Dendritic cell treated with granulocyte-macrophage colony-stimulating factor and Interleukin-4, amounts not matched to agents 40 ng/mL and 50 ng/mL, for 4 days (primary cell): ENCODE measurements around the gene KRT77.
"Not testable (repeated sequence)": the region's sequence is repeated elsewhere in the genome, so short reads cannot be mapped to it uniquely, and the experiment has no call there.

Experiments used
- H3K27ac Mint-ChIP-seq: one replicate; pipeline ENCODE4 v1.8.0; 2022; ENCODE audit warnings: mild to moderate bottlenecking, mixed read lengths
- H3K27me3 Mint-ChIP-seq: one replicate; pipeline ENCODE4 v1.8.0; 2022; ENCODE audit warnings: mild to moderate bottlenecking, mixed read lengths
- H3K36me3 Mint-ChIP-seq: one replicate; pipeline ENCODE4 v1.8.0; 2022; ENCODE audit warnings: low read depth, mixed read lengths
- H3K4me1 Mint-ChIP-seq: one replicate; pipeline ENCODE4 v1.8.0; 2022; ENCODE audit warnings: low read depth, mixed read lengths
- H3K4me3 Mint-ChIP-seq: one replicate; pipeline ENCODE4 v1.8.0; 2022; ENCODE audit warnings: mild to moderate bottlenecking, moderate library complexity, mixed read lengths
- H3K9me3 Mint-ChIP-seq: one replicate; pipeline ENCODE4 v1.8.0; 2022; ENCODE audit warnings: mixed read lengths
- intact Hi-C: fragments of 100-400 bp; cut with micrococcal nuclease; formaldehyde crosslinking; loops from one replicate; pipeline ENCODE4 v1.15.0; 2022

The KRT77 gene

GRCh38 chr12:52703424-52703823 lies at the start of gene KRT77:
Gene KRT77 (minus strand): TSS chr12:52703524. CDS start chr12:52703434, 90 bp downstream.
- intact Hi-C loops, result no loop called here
- peaks cover 7% of the 10 kb centered on the region for H3K27me3 Mint-ChIP-seq
- H3K4me3 Mint-ChIP-seq, result no peak within 1 kb of the TSS
- no peaks in the 10 kb centered on the region for H3K36me3 Mint-ChIP-seq
- H3K27ac Mint-ChIP-seq, result no peak within 1 kb of the TSS
- no peaks in the 10 kb centered on the region for H3K9me3 Mint-ChIP-seq
- no peaks in the 10 kb centered on the region for H3K4me1 Mint-ChIP-seq

DNA sequence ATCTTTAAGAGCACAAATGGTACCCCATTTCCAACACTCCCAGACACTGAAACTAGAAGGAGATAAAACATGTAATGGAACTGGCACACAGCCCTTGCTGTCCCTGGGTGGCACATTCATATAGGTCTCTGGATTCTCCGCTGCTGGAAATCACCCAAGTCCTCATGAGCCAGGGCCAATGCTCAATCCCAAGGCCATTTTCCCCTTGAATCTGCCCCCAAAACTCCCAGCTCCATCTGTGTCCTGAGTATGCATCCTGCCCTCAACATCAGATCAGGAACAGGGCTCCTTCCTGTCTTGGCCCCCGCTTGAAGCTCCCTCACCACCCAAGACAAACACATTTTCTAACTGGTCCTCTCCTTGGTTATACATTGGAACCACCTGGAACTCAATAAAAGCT lies 49.2 kb upstream of the KRT77 start:
- Mint-ChIP-seq H3K4me1 (no peaks in the 10 kb centered on the region), H3K27ac (no peak overlapping the region), H3K4me3 (no peak overlapping the region), H3K36me3 (no peaks in the 10 kb centered on the region), H3K9me3 (no peaks in the 10 kb centered on the region), H3K27me3 (peaks cover 7% of the 10 kb centered on the region)
- intact Hi-C loops, result no loop called here

- Mint-ChIP-seq H3K4me1 (no peaks in the 10 kb centered on the region), H3K4me3 (no peak overlapping the region), H3K27me3 (peaks cover 7% of the 10 kb centered on the region), H3K36me3 (no peaks in the 10 kb centered on the region), H3K9me3 (no peaks in the 10 kb centered on the region), H3K27ac (no peak overlapping the region)
- intact Hi-C loops, result no loop called here
Measured at GRCh38 chr12:52751795-52752194, 48.5 kb upstream of the KRT77 start.

- H3K27me3 Mint-ChIP-seq, H3K4me1 Mint-ChIP-seq, H3K27ac Mint-ChIP-seq, H3K4me3 Mint-ChIP-seq, intact Hi-C loops, H3K36me3 Mint-ChIP-seq, H3K9me3 Mint-ChIP-seq: not testable (repeated sequence)
Measured at GRCh38 chr12:52750532-52750931, 47.2 kb upstream of the KRT77 start.

DNA sequence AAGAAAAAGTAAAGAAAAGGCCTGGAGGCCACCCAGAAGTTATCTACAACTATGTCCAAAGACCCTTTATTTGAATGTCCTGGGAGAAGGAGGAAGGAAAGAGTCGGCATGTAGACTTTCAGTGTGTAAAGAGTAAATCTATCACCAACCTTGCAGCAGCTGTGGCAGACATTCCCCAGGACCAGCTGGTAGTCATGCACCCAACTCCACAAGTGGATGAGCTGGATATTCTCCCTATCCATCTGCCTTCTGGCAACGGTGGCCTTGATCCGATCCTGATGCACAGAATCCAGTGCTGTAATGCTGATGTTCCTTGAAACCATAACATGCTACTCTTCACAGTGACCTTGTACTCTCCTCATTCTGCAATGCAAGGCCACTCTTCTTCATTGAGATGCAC lies 46.5 kb upstream of the KRT77 start:
- Mint-ChIP-seq H3K27me3 (peaks cover 7% of the 10 kb centered on the region), H3K4me3 (no peak overlapping the region), H3K4me1 (no peaks in the 10 kb centered on the region), H3K9me3 (no peaks in the 10 kb centered on the region), H3K36me3 (no peaks in the 10 kb centered on the region), H3K27ac (no peak overlapping the region)
- intact Hi-C loops, result no loop called here

DNA sequence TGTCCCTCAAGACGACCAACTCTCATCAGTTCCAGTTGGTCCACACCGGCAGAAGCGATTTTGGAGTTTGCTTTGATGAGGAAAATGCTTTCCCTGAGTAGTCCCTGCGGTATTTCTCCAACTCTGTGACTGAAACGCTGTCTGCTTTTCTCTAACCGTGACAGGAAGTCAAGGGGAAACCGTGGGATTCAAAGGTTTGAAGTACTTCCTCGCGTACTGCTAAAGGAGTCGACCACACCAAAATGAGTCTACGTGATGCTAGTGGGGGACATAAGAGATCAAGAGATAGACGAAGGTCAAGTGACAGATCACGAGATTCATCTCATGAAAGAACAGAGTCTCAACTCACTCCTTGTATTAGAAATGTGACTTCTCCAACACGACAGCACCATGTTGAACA lies 45.3 kb upstream of the KRT77 start:
- no peak overlapping the region for H3K27ac Mint-ChIP-seq
- H3K27me3 Mint-ChIP-seq, result peaks cover 6% of the 10 kb centered on the region
- no peak overlapping the region for H3K4me3 Mint-ChIP-seq
- H3K4me1 Mint-ChIP-seq, result no peaks in the 10 kb centered on the region
- no peaks in the 10 kb centered on the region for H3K9me3 Mint-ChIP-seq
- H3K36me3 Mint-ChIP-seq, result no peaks in the 10 kb centered on the region
- intact Hi-C loops, result no loop called here

GRCh38 chr12:52745554-52745953 lies 42.2 kb upstream of the KRT77 start:
- H3K36me3 Mint-ChIP-seq, result no peaks in the 10 kb centered on the region
- intact Hi-C loops, result no loop called here
- peaks cover 9% of the 10 kb centered on the region for H3K27me3 Mint-ChIP-seq
- H3K4me3 Mint-ChIP-seq, result no peak overlapping the region
- H3K9me3 Mint-ChIP-seq, result no peaks in the 10 kb centered on the region
- H3K4me1 Mint-ChIP-seq, result no peaks in the 10 kb centered on the region
- no peak overlapping the region for H3K27ac Mint-ChIP-seq

GRCh38 chr12:52744493-52745156 lies 41.3 kb upstream of the KRT77 start:
- peaks cover 9% of the 10 kb centered on the region for H3K27me3 Mint-ChIP-seq
- H3K4me3 Mint-ChIP-seq, result no peak overlapping the region
- intact Hi-C loops, result no loop called here
- H3K27ac Mint-ChIP-seq, result no peak overlapping the region
- no peaks in the 10 kb centered on the region for H3K36me3 Mint-ChIP-seq
- H3K4me1 Mint-ChIP-seq, result no peaks in the 10 kb centered on the region
- H3K9me3 Mint-ChIP-seq, result no peaks in the 10 kb centered on the region

GRCh38 chr12:52742822-52743457 lies 39.6 kb upstream of the KRT77 start:
- H3K27me3 Mint-ChIP-seq, result peaks cover 7% of the 10 kb centered on the region
- intact Hi-C loops, result no loop called here
- no peaks in the 10 kb centered on the region for H3K4me1 Mint-ChIP-seq

DNA sequence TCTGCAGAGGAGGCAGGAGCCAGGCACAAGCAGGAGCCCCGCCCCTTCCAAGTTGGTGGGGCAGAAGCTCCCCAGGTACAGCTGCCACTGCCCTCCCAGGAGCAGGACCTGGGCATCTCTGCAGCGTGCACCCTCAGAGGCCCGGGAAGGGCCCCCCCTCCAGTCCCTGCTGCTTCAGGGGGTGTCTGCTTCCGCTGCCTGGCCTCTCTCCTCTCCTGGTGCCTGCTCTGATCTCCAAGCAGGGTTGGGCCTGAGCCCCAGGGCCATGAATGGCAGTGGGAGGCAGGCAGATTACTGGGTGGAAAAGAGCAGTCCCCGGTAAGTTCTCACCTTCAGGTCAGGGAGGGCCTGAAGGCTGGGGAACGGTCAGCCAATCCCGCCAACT lies 38.9 kb upstream of the KRT77 start:
- no peak overlapping the region for H3K27ac Mint-ChIP-seq

More at GRCh38 chr12:52742822-52743457, 39.6 kb upstream of the KRT77 start:
- H3K9me3 Mint-ChIP-seq, result no peaks in the 10 kb centered on the region
- H3K27ac Mint-ChIP-seq, result no peak overlapping the region
- H3K36me3 Mint-ChIP-seq, result no peaks in the 10 kb centered on the region
- no peak overlapping the region for H3K4me3 Mint-ChIP-seq

GRCh38 chr12:52741375-52742195 lies 38.3 kb upstream of the KRT77 start:
- H3K9me3 Mint-ChIP-seq, result no peaks in the 10 kb centered on the region
- no peak overlapping the region for H3K4me3 Mint-ChIP-seq
- no peak overlapping the region for H3K27ac Mint-ChIP-seq
- no peaks in the 10 kb centered on the region for H3K4me1 Mint-ChIP-seq
- no peaks in the 10 kb centered on the region for H3K36me3 Mint-ChIP-seq
- H3K27me3 Mint-ChIP-seq, result peaks cover 8% of the 10 kb centered on the region
- intact Hi-C loops, result no loop called here

More for the DNA sequence above, 38.9 kb upstream of the KRT77 start:
- no peak overlapping the region for H3K4me3 Mint-ChIP-seq
- intact Hi-C loops, result no loop called here
- H3K27me3 Mint-ChIP-seq, result peaks cover 7% of the 10 kb centered on the region
- H3K9me3 Mint-ChIP-seq, result no peaks in the 10 kb centered on the region
- H3K4me1 Mint-ChIP-seq, result no peaks in the 10 kb centered on the region
- no peaks in the 10 kb centered on the region for H3K36me3 Mint-ChIP-seq

GRCh38 chr12:52740584-52740983 lies 37.3 kb upstream of the KRT77 start:
- Mint-ChIP-seq H3K27me3 (peaks cover 8% of the 10 kb centered on the region), H3K27ac (no peak overlapping the region), H3K4me1 (no peaks in the 10 kb centered on the region), H3K4me3 (no peak overlapping the region), H3K9me3 (no peaks in the 10 kb centered on the region), H3K36me3 (no peaks in the 10 kb centered on the region)
- intact Hi-C loops, result no loop called here

- H3K27me3 Mint-ChIP-seq, result peaks cover 8% of the 10 kb centered on the region
- intact Hi-C loops, result no loop called here
- no peaks in the 10 kb centered on the region for H3K9me3 Mint-ChIP-seq
- no peak overlapping the region for H3K27ac Mint-ChIP-seq
- H3K4me3 Mint-ChIP-seq, result no peak overlapping the region
- no peaks in the 10 kb centered on the region for H3K4me1 Mint-ChIP-seq
- no peaks in the 10 kb centered on the region for H3K36me3 Mint-ChIP-seq
Measured at GRCh38 chr12:52739963-52740362, 36.6 kb upstream of the KRT77 start.

GRCh38 chr12:52735816-52736632 lies 32.7 kb upstream of the KRT77 start:
- no peak overlapping the region for H3K4me3 Mint-ChIP-seq
- intact Hi-C loops, result no loop called here
- H3K27me3 Mint-ChIP-seq, result peaks cover 7% of the 10 kb centered on the region

More at GRCh38 chr12:52735816-52736632, 32.7 kb upstream of the KRT77 start:
- no peak overlapping the region for H3K27ac Mint-ChIP-seq
- no peaks in the 10 kb centered on the region for H3K4me1 Mint-ChIP-seq
- no peaks in the 10 kb centered on the region for H3K36me3 Mint-ChIP-seq
- H3K9me3 Mint-ChIP-seq, result no peaks in the 10 kb centered on the region
